Measurements from ENCODE around the gene CACNA2D3. TPM values are rescaled to one million over a fixed set of nuclear protein-coding genes. Genes with fewer than 3 reads are reported as not detected.

The CACNA2D3 gene
- total RNA-seq, 1 donor from 2014 or later, result 7.3 TPM

DNA sequence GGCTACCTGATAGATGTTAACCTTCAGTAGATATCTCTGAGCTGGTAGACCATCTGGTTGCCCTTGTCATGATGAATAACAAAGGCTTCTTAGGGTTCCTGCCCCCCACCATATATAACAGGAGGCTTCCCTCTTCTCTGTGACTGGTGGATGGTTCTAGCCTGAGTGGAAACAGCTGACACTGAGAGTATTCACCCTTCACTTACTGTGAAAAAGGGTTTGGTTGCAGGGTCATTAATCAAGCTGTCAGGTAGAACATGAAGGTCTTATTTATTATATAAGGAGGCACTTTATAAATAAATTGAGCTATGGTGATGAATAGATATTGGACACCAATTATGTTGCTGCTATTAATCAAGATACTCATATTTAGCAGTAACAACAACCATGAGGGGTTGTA lies 58.6 kb downstream of the CACNA2D3 start:
- H3K36me3 ChIP-seq, result no peaks in the 10 kb centered on the region
- H3K4me3 ChIP-seq, result no peak overlapping the region
- H3K4me1 ChIP-seq, result no peaks in the 10 kb centered on the region
- H3K27ac ChIP-seq, result no peak overlapping the region
- H3K27me3 ChIP-seq, result no peaks in the 10 kb centered on the region
- no peak for ATAC-seq
- TF ChIP-seq, protein P1, sequence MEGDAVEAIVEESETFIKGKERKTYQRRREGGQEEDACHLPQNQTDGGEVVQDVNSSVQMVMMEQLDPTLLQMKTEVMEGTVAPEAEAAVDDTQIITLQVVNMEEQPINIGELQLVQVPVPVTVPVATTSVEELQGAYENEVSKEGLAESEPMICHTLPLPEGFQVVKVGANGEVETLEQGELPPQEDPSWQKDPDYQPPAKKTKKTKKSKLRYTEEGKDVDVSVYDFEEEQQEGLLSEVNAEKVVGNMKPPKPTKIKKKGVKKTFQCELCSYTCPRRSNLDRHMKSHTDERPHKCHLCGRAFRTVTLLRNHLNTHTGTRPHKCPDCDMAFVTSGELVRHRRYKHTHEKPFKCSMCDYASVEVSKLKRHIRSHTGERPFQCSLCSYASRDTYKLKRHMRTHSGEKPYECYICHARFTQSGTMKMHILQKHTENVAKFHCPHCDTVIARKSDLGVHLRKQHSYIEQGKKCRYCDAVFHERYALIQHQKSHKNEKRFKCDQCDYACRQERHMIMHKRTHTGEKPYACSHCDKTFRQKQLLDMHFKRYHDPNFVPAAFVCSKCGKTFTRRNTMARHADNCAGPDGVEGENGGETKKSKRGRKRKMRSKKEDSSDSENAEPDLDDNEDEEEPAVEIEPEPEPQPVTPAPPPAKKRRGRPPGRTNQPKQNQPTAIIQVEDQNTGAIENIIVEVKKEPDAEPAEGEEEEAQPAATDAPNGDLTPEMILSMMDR (IDR thresholded peaks at IDR 0.05), result no peak
- DNase-seq, result no peak
- intact Hi-C loops (cut with DNase I), result no loop called here
- H3K9me3 ChIP-seq, result no peaks in the 10 kb centered on the region

DNA sequence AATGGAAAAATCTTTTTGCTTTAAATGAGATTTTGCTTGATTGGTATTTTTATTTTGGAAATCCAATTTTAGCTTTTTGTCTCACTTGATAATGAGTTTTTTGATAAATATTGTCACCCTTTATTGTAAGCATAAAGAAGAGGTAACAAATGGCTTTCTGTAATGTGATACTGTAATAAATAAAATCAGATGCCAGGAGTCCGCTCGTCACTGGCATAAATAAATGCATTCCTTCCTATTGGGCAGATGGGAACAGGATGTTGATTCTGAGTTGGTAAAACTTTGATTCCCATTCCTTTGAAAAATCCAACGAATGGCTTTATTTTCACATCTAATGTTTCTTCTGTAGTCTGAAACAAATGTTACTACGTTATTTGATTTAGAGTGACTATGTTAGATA lies 59.9 kb downstream of the CACNA2D3 start:
- TF ChIP-seq, protein P1 (IDR thresholded peaks at IDR 0.05), result no peak
- Histone ChIP-seq H3K27ac (no peak overlapping the region), H3K27me3 (no peaks in the 10 kb centered on the region), H3K9me3 (no peaks in the 10 kb centered on the region), H3K36me3 (no peaks in the 10 kb centered on the region), H3K4me3 (no peak overlapping the region), H3K4me1 (no peaks in the 10 kb centered on the region)
- DNase-seq (no peak), ATAC-seq (no peak)
- intact Hi-C loops (cut with DNase I), result no loop called here

DNA sequence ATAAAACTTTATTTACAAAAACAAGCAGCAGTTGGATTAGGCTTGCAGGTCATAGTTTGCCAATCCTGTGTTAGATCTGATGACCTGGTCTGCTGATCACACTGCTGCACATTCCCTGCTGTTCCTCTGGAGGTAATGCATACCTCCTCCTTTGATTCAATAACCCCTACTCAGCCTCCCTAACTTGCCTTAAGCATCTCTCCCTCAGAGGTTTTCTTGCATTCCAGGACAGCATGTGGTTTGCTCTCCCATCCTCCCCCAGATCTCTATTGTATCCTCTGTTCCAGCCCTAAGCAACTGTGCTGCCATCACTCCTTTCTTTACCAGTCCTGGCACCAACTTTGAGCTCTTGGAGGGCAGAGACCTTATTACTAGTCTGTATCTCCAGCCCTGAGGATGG lies 63.4 kb downstream of the CACNA2D3 start:
- H3K36me3 ChIP-seq, result no peaks in the 10 kb centered on the region
- H3K4me3 ChIP-seq, result no peak overlapping the region
- no peaks in the 10 kb centered on the region for H3K9me3 ChIP-seq
- no peaks in the 10 kb centered on the region for H3K4me1 ChIP-seq
- no peak overlapping the region for H3K27ac ChIP-seq
- ATAC-seq (no peak), DNase-seq (no peak)
- TF ChIP-seq, protein P1 (IDR thresholded peaks at IDR 0.05), result no peak
- intact Hi-C loops (cut with DNase I), result no loop called here
- no peaks in the 10 kb centered on the region for H3K27me3 ChIP-seq

DNA sequence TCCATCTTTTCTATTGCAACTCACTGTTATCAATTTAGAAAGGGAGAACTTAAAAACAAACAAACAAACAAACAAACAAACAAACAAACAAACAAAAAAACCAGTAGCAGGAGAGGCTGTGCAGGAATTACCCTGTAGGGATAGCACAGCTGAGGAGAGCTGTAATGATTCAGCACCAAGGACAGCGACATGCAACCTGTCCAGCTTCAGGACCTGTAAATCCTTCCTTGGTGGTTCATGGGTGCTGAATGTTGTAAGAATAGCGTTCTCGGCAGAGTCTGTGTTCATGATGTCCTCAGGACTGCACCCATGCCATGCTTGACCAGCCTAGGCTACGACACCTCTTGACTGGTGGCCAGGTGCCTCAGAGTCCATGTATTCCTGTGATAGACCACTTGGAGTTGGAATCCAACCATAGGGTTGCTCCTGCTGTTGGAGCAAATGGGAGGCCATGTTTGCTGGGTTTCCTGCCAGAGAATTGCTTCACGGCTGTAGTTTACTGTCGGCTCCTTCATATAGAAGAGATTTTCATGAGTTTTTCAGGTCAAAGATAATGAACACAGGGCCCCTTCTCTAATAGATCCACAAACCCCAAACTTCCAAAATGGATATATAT lies 65.9 kb downstream of the CACNA2D3 start:
- Histone ChIP-seq H3K4me3 (no peak overlapping the region), H3K36me3 (no peaks in the 10 kb centered on the region), H3K27me3 (no peaks in the 10 kb centered on the region), H3K27ac (no peak overlapping the region), H3K4me1 (no peaks in the 10 kb centered on the region), H3K9me3 (no peaks in the 10 kb centered on the region)
- no peak for DNase-seq
- TF ChIP-seq, protein P1 (IDR thresholded peaks at IDR 0.05), result no peak
- intact Hi-C loops (cut with DNase I), result no loop called here
- peak; percentile 73 for ATAC-seq

DNA sequence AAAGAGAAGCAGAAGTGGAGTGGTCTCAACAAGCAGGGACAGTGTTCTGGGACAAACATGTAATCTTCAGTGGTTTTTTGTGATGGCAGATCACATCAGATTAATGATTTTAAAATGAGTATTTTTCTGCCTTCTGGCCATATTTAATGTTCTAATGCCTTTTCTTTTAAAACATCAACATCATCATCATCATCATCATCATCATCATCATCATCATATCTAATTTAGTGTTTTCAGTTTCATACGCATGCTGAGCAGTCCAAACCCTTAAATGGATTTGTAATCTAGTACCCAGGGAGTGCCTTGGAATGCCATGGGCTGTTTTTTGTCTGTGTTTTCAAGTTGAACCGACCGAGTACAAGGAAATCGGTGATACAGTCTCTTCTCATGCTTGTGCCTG lies 68.9 kb downstream of the CACNA2D3 start:
- no peaks in the 10 kb centered on the region for H3K9me3 ChIP-seq
- no peaks in the 10 kb centered on the region for H3K36me3 ChIP-seq
- no peak for ATAC-seq
- H3K27me3 ChIP-seq, result no peaks in the 10 kb centered on the region
- H3K4me3 ChIP-seq, result no peak overlapping the region
- no peak overlapping the region for H3K27ac ChIP-seq
- H3K4me1 ChIP-seq, result no peaks in the 10 kb centered on the region
- TF ChIP-seq, protein P1 (IDR thresholded peaks at IDR 0.05), result no peak
- intact Hi-C loops (cut with DNase I), result no loop called here
- no peak for DNase-seq

DNA sequence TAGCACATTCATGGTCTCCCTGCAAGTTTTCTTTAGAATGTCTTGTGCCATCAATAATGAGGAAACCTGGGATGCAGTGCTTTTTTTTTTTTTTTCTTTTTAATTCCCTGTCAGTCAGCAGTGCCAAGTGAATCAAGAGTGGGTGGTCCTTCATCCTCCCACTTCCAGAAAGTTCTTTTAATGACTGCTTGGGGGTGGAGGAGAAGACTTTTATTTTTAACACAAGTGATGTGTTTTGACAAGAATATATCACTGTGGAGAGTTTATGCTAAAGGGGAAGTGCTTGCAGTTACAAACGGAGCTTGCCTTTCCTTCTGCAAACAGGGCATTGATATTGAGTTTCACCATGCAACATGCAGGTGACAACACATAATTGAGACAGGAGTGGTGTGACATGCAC lies 69.7 kb downstream of the CACNA2D3 start:
- H3K4me1 ChIP-seq, result no peaks in the 10 kb centered on the region
- H3K27ac ChIP-seq, result no peak overlapping the region
- ATAC-seq, result no peak
- H3K9me3 ChIP-seq, result no peaks in the 10 kb centered on the region
- H3K4me3 ChIP-seq, result no peak overlapping the region
- DNase-seq, result no peak
- intact Hi-C loops (cut with DNase I), result no loop called here
- no peaks in the 10 kb centered on the region for H3K36me3 ChIP-seq
- TF ChIP-seq, protein P1 (IDR thresholded peaks at IDR 0.05), result no peak
- no peaks in the 10 kb centered on the region for H3K27me3 ChIP-seq

Measured in upper lobe of right lung (tissue), 1 donor.